Lower lobe of right lung (tissue), 2 donors: Measurements from ENCODE around the gene PSMA6. TPM values are rescaled to one million over a fixed set of nuclear protein-coding genes. Genes with fewer than 3 reads are reported as not detected.
"Not testable (repeated sequence)": the region's sequence is repeated elsewhere in the genome, so short reads cannot be mapped to it uniquely, and the experiment has no call there.

Experiments used
- ATAC-seq, 2 donors: fragments of 200-7000 bp; cut with Tn5 transposase; one replicate each; pipeline ENCODE4 v1.9.1; 2020 to 2022; ENCODE audit warnings: mild to moderate bottlenecking in 2 of 2, moderate library complexity in 2 of 2
- DNase-seq: peaks from one replicate; pipeline ENCODE4 v3.0.0-alpha.2; 2020
- H3K27ac ChIP-seq: fragments of 200-600 bp; one replicate; pipeline ENCODE4 v1.8.0; 2022
- H3K27me3 ChIP-seq: fragments of 200-600 bp; one replicate; pipeline ENCODE4 v1.8.0; 2022; ENCODE audit warnings: low read depth
- H3K36me3 ChIP-seq: fragments of 200-600 bp; one replicate; pipeline ENCODE4 v1.8.0; 2022; ENCODE audit warnings: mild to moderate bottlenecking
- H3K4me1 ChIP-seq: fragments of 200-600 bp; one replicate; pipeline ENCODE4 v1.8.0; 2022
- H3K4me3 ChIP-seq: fragments of 200-600 bp; one replicate; pipeline ENCODE4 v1.8.0; 2022; ENCODE audit warnings: mild to moderate bottlenecking
- H3K9me3 ChIP-seq: fragments of 200-600 bp; one replicate; pipeline ENCODE4 v1.8.0; 2022
- intact Hi-C: fragments of 100-400 bp; cut with DNase I; formaldehyde crosslinking; loops from one replicate; pipeline ENCODE4 v1.11.0; 2022
- total RNA-seq: library from RNA; stranded (reverse); fragmentation: NEBNext Ultra II Directional; extraction: Animal tissue kit (Norgen Biotek cat#: 25700); gene quantifications from one replicate; pipeline ENCODE4 v1.2.1, GENCODE V29; 2021
- TF ChIP-seq, protein P1 (sequence below): fragments of 200-600 bp; IDR thresholded peaks from one replicate; pipeline ENCODE4 v1.8.0; 2022; ENCODE audit warnings: antibody characterized with exemption, mild to moderate bottlenecking
- donor health status: DM: no; HTN: yes; CAD: no; lungs with severe emphysema.

PSMA6 gene
- total RNA-seq, 1 donor from 2014 or later = 159 TPM

DNA sequence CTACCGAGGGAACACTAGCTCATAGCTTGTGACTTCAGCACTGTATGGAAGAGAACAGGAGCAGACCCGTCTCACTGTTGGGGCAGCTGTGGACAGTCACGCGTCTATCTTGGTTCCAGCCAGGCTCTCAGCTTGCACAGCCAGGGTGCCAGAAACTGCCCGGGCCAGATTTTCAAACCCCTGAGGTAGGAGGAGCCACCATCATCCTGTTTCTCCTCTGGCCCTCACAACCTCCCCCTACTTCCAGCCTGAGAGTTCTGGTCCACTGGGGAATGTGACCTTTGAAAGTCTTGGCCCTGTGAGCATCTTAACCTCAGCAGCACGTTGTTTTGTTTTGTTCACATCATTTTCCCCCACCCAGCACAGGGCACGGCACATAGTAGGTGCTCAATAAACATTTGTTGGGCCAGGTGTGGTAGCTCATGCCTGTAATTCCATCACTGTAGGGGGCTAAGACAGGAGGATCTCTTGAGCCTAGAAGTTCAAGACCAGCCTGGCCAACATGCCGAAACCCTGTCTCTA, 50.4 kb downstream of the PSMA6 start:
- intact Hi-C loops = loop anchor here (5.0 kb wide), 1 partner anchor 60 kb away; the partner anchor contains the start of gene NFKBIA
- Histone ChIP-seq H3K4me1 (peaks cover 71% of the 10 kb centered on the region), H3K36me3 (no peaks in the 10 kb centered on the region), H3K9me3 (no peaks in the 10 kb centered on the region), H3K4me3 (peak overlapping the region; percentile 38), H3K27me3 (no peaks in the 10 kb centered on the region), H3K27ac (peak overlapping the region; percentile 92)
- peak; percentile 48 for DNase-seq
- TF ChIP-seq, protein P1, sequence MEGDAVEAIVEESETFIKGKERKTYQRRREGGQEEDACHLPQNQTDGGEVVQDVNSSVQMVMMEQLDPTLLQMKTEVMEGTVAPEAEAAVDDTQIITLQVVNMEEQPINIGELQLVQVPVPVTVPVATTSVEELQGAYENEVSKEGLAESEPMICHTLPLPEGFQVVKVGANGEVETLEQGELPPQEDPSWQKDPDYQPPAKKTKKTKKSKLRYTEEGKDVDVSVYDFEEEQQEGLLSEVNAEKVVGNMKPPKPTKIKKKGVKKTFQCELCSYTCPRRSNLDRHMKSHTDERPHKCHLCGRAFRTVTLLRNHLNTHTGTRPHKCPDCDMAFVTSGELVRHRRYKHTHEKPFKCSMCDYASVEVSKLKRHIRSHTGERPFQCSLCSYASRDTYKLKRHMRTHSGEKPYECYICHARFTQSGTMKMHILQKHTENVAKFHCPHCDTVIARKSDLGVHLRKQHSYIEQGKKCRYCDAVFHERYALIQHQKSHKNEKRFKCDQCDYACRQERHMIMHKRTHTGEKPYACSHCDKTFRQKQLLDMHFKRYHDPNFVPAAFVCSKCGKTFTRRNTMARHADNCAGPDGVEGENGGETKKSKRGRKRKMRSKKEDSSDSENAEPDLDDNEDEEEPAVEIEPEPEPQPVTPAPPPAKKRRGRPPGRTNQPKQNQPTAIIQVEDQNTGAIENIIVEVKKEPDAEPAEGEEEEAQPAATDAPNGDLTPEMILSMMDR = no peak
- ATAC-seq = peak in 1 of 2 donors; percentile 2

GRCh38 chr14:35343702-35344101, 51.5 kb downstream of the PSMA6 start:
- Histone ChIP-seq H3K27me3 (no peaks in the 10 kb centered on the region), H3K36me3 (no peaks in the 10 kb centered on the region), H3K4me1 (peaks cover 60% of the 10 kb centered on the region), H3K9me3 (no peaks in the 10 kb centered on the region), H3K4me3 (no peak overlapping the region), H3K27ac (no peak overlapping the region)
- no peak for ATAC-seq
- intact Hi-C loops = loop anchor here (5.0 kb wide), 1 partner anchor 59 kb away; the partner anchor contains the start of gene NFKBIA
- TF ChIP-seq, protein P1 = no peak
- peak; percentile 33 for DNase-seq

GRCh38 chr14:35344107-35344807, 52.1 kb downstream of the PSMA6 start:
- H3K9me3 ChIP-seq = no peaks in the 10 kb centered on the region
- H3K4me3 ChIP-seq = no peak overlapping the region
- peak overlapping the region; percentile 46 for H3K27ac ChIP-seq
- H3K27me3 ChIP-seq = no peaks in the 10 kb centered on the region
- TF ChIP-seq, protein P1 = no peak
- no peaks in the 10 kb centered on the region for H3K36me3 ChIP-seq
- ATAC-seq = no peak
- peaks cover 55% of the 10 kb centered on the region for H3K4me1 ChIP-seq
- intact Hi-C loops = loop anchor here (5.0 kb wide), 1 partner anchor 58 kb away; the partner anchor contains the start of gene NFKBIA
- DNase-seq = peak; percentile 42

- no peaks in the 10 kb centered on the region for H3K27me3 ChIP-seq
- intact Hi-C loops = no loop called here
- no peaks in the 10 kb centered on the region for H3K36me3 ChIP-seq
- no peaks in the 10 kb centered on the region for H3K9me3 ChIP-seq
- H3K4me3 ChIP-seq = no peak overlapping the region
- no peak overlapping the region for H3K27ac ChIP-seq
- TF ChIP-seq, protein P1 = no peak
- ATAC-seq (no peak), DNase-seq (peak; percentile 18)
- peaks cover 33% of the 10 kb centered on the region for H3K4me1 ChIP-seq
These were observed 54.6 kb downstream of the PSMA6 start for GRCh38 chr14:35346738-35347322.

DNA sequence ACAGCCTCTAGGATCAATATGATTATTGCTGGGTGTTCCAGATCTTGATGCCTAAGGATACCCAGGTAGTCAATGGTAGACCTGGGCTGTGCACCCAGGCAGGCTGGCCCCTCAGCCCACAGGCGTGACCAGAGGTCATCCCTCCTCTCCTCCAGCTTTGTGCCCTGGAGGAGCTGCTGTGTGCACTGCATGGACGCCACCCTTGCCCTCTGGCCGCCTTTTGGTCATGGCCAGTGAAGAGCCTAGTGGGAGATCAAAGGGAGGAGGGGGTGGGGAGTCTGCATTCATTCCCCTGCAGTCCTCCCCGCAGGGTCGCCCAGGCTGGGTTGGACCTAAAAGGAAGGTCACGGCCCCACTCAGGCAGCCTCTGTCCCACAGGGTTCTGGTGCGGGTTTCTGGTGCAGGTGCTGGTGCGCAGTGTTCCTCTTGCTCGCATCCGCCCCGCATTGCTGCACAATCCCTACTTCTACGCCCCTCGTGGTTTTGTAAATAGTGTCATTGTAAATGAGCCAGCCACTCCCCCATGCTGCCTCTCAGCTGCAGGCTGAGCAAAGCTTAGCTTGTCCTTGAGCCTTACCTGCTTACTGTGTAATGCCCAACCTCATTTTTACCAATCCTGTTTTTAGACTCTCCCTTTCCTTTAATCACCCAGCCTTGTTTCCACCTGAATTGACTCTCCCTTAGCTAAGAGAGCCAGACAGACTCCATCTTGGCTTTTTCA, 55.3 kb downstream of the PSMA6 start:
- Histone ChIP-seq H3K4me3 (no peak overlapping the region), H3K9me3 (no peaks in the 10 kb centered on the region), H3K27me3 (no peaks in the 10 kb centered on the region), H3K4me1 (peaks cover 33% of the 10 kb centered on the region), H3K27ac (no peak overlapping the region), H3K36me3 (no peaks in the 10 kb centered on the region)
- TF ChIP-seq, protein P1 = no peak
- peak; percentile 55 for DNase-seq
- ATAC-seq = peak; percentile 52 to 65
- intact Hi-C loops = no loop called here

GRCh38 chr14:35348044-35348380, 55.8 kb downstream of the PSMA6 start:
- H3K4me1 ChIP-seq = peaks cover 33% of the 10 kb centered on the region
- DNase-seq, H3K27ac ChIP-seq, H3K9me3 ChIP-seq, H3K4me3 ChIP-seq, ATAC-seq, H3K27me3 ChIP-seq, intact Hi-C loops, H3K36me3 ChIP-seq: not testable (repeated sequence)
